ENCODE results near the gene KIAA1217. TPM values are rescaled to one million over a fixed set of nuclear protein-coding genes. Genes with fewer than 3 reads are reported as not detected.

The KIAA1217 gene
- total and polyA plus RNA-seq, 9 of the 15 experiments (the other 6 are each of a cell fraction or from before 2014, with no cell fraction given) = 0.04 TPM; not detected in 8

DNA sequence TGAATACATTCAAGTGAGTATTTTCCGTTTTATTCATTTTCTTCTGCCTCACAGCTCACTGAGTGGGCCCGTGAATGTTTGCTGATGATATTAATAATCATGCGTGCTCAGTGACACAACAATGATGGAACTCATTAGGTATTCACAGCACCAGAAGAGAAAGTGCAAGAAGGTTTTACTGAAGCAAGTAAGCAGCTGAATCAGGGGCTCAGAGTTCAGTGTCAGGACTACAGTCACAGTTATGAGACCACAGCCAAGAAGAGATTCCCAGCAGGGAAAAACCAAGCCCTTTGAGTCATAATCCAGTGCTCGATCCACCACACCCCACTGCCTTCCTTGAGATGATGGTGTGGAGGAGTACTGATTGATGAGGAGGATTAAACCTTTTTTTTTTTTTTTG is 247.4 kb downstream of the KIAA1217 start:
- no peak for TF ChIP-seq JUNB (CRISPR knock-in tag; conservative IDR thresholded peaks at IDR 0.05)
- Histone ChIP-seq H3K36me3 (ENCODE audit: control insufficient read depth, insufficient read depth, low read length) (no peaks in the 10 kb centered on the region), H2AFZ (ENCODE audit: low read depth, low read length) (no peak overlapping the region), H3K9ac (ENCODE audit: insufficient read depth in 1 of 2, low read depth in 2 of 2, low read length in 2 of 2) (no peak overlapping the region), H3K4me3 (no peak overlapping the region), H3K27ac (ENCODE audit: extremely low read depth, low read depth, low read length) (no peak overlapping the region), H3K79me2 (ENCODE audit: control insufficient read depth, insufficient read depth, low read length) (no peaks in the 10 kb centered on the region), H3K27me3 (ENCODE audit: control insufficient read depth in 2 of 2, insufficient read depth in 2 of 2, low read length in 2 of 2) (peaks cover 4 to 5% of the 10 kb centered on the region in 2 experiments; a peak in 4 of 5 replicates), H3K9me3 (replicated peaks; ENCODE audit: control insufficient read depth, insufficient read depth, low read depth, low read length) (no peaks in the 10 kb centered on the region), H4K20me1 (replicated peaks; ENCODE audit: control insufficient read depth, insufficient read depth, low read length) (no peaks in the 10 kb centered on the region; the same call in 1 of the 2 replicates), H3K9me1 (ENCODE audit: control insufficient read depth, insufficient read depth, low read length) (no peaks in the 10 kb centered on the region), H3K4me2 (ENCODE audit: insufficient read depth, low read length) (no peak overlapping the region), H3K4me1 (replicated peaks in 1 of 2; ENCODE audit: control insufficient read depth in 2 of 2, insufficient read depth in 2 of 2, low read length in 2 of 2) (no peaks in the 10 kb centered on the region)
- 1% methylated on average over 4 of the region's 4 CpGs for WGBS (ENCODE audit: insufficient coverage, low coverage, missing lambda C conversion rate)
- DNase-seq (ENCODE audit: extremely low read depth in 1 of 4, low spot score in 3 of 4) (no peak), FAIRE-seq (no peak), ATAC-seq (no peak)
- intact Hi-C loops (cut with micrococcal nuclease) = no loop called here
- no TSS peak for BruUV-seq (replicated peaks)
- CTCF ChIA-PET (ENCODE audit: low intra/inter-chr PET ratio) = no interaction called here
- POLR2A ChIA-PET = no interaction called here
- in situ Hi-C loops (cut with MboI) = no loop called here

DNA sequence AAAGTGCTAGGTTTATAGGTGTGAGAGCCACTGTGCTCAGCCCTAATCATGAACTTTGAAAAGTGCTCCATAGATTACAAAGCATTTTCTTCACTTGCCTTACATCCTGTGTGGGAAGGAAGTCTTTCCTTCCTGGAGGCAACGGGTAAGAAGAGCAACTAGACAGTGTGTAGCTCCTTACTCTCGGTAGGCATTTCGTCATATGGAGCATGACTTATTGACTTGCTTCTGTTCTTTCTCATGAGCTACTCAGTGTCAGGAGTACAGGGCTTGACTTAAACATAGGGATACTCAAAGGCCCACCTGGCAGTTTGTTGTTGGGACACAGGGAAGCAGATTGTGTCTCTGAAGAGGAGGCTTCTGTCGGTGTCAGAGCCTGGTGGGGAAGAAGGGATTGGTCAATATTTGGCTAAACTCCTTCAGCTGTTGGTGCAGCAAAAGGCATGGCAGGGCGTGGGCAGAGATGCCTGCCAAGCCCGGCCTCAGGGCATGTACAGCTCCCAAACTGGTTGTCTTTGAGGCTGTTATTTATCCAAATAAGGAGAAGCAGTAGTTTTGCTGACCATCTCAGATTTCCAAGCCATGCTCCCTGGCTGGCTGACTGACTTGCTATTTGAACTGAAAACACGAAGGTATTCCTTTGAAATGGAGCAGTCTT is 248.9 kb downstream of the KIAA1217 start:
- no peak for FAIRE-seq
- DNase-seq (ENCODE audit: extremely low read depth in 1 of 4, low spot score in 3 of 4) = no peak
- no peaks in the 10 kb centered on the region; the same call in 1 of the 2 replicates for H4K20me1 ChIP-seq (replicated peaks; ENCODE audit: control insufficient read depth, insufficient read depth, low read length)
- H3K27ac ChIP-seq (ENCODE audit: extremely low read depth, low read depth, low read length) = no peak overlapping the region
- no peaks in the 10 kb centered on the region for H3K79me2 ChIP-seq (ENCODE audit: control insufficient read depth, insufficient read depth, low read length)
- H2AFZ ChIP-seq (ENCODE audit: low read depth, low read length) = no peak overlapping the region
- CTCF ChIA-PET (ENCODE audit: low intra/inter-chr PET ratio) = no interaction called here
- no peaks in the 10 kb centered on the region for H3K9me3 ChIP-seq (replicated peaks; ENCODE audit: control insufficient read depth, insufficient read depth, low read depth, low read length)
- H3K36me3 ChIP-seq (ENCODE audit: control insufficient read depth, insufficient read depth, low read length) = no peaks in the 10 kb centered on the region
- peaks cover 0 to 4% of the 10 kb centered on the region in 2 experiments; a peak in 2 of 5 replicates for H3K27me3 ChIP-seq (ENCODE audit: control insufficient read depth in 2 of 2, insufficient read depth in 2 of 2, low read length in 2 of 2)
- POLR2A ChIA-PET = interaction anchor here (0.6 kb wide), 2 partner anchors 18 to 819 kb away, joined by 4 read pairs; no protein-coding TSS in a partner anchor
- H3K4me3 ChIP-seq = no peak overlapping the region
- in situ Hi-C loops (cut with MboI) (no loop called here), intact Hi-C loops (cut with micrococcal nuclease) (no loop called here)
- ATAC-seq = no peak
- no peak overlapping the region for H3K9ac ChIP-seq (ENCODE audit: insufficient read depth in 1 of 2, low read depth in 2 of 2, low read length in 2 of 2)
- WGBS (ENCODE audit: insufficient coverage, low coverage, missing lambda C conversion rate) = 0% methylated on average over 7 of the region's 7 CpGs
- BruUV-seq (replicated peaks) = no TSS peak
- no peaks in the 10 kb centered on the region for H3K9me1 ChIP-seq (ENCODE audit: control insufficient read depth, insufficient read depth, low read length)
- H3K4me1 ChIP-seq (replicated peaks in 1 of 2; ENCODE audit: control insufficient read depth in 2 of 2, insufficient read depth in 2 of 2, low read length in 2 of 2) = no peaks in the 10 kb centered on the region
- no peak overlapping the region for H3K4me2 ChIP-seq (ENCODE audit: insufficient read depth, low read length)
- TF ChIP-seq TAF1 (IDR thresholded peaks at IDR 0.05; ENCODE audit: control insufficient read depth, extremely low read depth, insufficient read depth, low read length, severe bottlenecking) (no peak), EP400 (IDR thresholded peaks at IDR 0.05) (no peak), KAT8 (IDR thresholded peaks at IDR 0.05; ENCODE audit: low read depth) (no peak), CBX3 (IDR thresholded peaks at IDR 0.05; ENCODE audit: borderline replicate concordance in 1 of 2, low read length in 2 of 2) (no peak), ZNF274 (IDR thresholded peaks at IDR 0.05; ENCODE audit: borderline replicate concordance, low read depth, low read length) (no peak), SLC30A9 (CRISPR knock-in tag; IDR thresholded peaks at IDR 0.05) (no peak), CBX2 (IDR thresholded peaks at IDR 0.05; ENCODE audit: insufficient read depth, low read length, poor library complexity, severe bottlenecking) (no peak), RBFOX2 (IDR thresholded peaks at IDR 0.05; ENCODE audit: low read depth, low read length) (no peak), YY1 (IDR thresholded peaks at IDR 0.05; ENCODE audit: borderline replicate concordance in 1 of 3, control insufficient read depth in 1 of 3, extremely low read depth in 1 of 3, insufficient read depth in 3 of 3, insufficient read length in 1 of 3, insufficient replicate concordance in 2 of 3, low read depth in 1 of 3, low read length in 2 of 3) (no peak), HLTF (IDR thresholded peaks at IDR 0.05) (no peak), BHLHE40 (IDR thresholded peaks at IDR 0.05; ENCODE audit: low read length) (no peak), NCOA2 (IDR thresholded peaks at IDR 0.05; ENCODE audit: partially characterized antibody in 2 of 2) (no peak)
- TF ChIP-seq, protein P1, sequence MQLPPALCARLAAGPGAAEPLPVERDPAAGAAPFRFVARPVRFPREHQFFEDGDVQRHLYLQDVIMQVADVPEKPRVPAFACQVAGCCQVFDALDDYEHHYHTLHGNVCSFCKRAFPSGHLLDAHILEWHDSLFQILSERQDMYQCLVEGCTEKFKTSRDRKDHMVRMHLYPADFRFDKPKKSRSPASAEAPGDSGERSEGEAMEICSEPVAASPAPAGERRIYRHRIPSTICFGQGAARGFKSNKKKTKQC (CRISPR knock-in tag; IDR thresholded peaks at IDR 0.05) = no peak
